ENCODE measurements around the gene ONECUT1.

Gene ONECUT1

GRCh38 chr15:52778457-52778856 is 11.7 kb downstream of the ONECUT1 start:
- no peak for DNase-seq (ENCODE audit: low read depth, low spot score)
- Histone ChIP-seq H3K4me1 (ENCODE audit: insufficient read depth, insufficient read length) (no peaks in the 10 kb centered on the region), H3K27me3 (ENCODE audit: insufficient read depth, insufficient read length) (no peaks in the 10 kb centered on the region)

DNA sequence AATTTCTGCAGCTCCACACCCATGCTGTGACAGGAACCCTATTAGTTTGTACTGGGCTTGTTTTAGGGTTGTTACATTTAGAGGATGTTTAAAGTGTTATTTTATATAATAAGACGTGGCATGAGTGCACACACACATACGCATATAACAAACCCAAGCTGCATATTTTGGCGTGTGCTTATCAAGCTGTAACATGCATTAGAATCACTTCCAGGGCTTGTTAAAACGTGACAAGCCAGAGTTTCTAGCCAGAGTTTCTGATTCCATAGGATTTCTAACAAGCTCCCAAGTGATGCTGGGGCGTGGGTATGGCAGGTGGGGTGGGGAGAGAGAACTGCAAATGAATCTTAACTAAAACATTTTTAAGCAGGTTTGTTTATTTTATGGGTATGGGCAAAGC is 17.4 kb downstream of the ONECUT1 start:
- no peaks in the 10 kb centered on the region for H3K4me1 ChIP-seq (ENCODE audit: insufficient read depth, insufficient read length)
- DNase-seq (ENCODE audit: low read depth, low spot score): no peak
- no peak for TF ChIP-seq ZNF274 (IDR thresholded peaks at IDR 0.05; ENCODE audit: low read depth, low read length)
- TF ChIP-seq YY1 (IDR thresholded peaks at IDR 0.05; ENCODE audit: insufficient read depth, insufficient read length): no peak
- TF ChIP-seq SUZ12 (IDR thresholded peaks at IDR 0.05; ENCODE audit: extremely low read depth, insufficient read depth, insufficient read length): no peak
- H3K36me3 ChIP-seq (ENCODE audit: insufficient read depth, insufficient read length, low read length): peaks cover 8% of the 10 kb centered on the region
- H3K9me3 ChIP-seq (ENCODE audit: insufficient read depth, low read length): no peaks in the 10 kb centered on the region
- no peak overlapping the region for H3K9ac ChIP-seq (ENCODE audit: insufficient read length, low read depth)
- no peak overlapping the region for H3K4me3 ChIP-seq (ENCODE audit: insufficient read length, low read depth)
- H3K27me3 ChIP-seq (ENCODE audit: insufficient read depth, insufficient read length): no peaks in the 10 kb centered on the region

More at GRCh38 chr15:52778457-52778856, 11.7 kb downstream of the ONECUT1 start:
- no peak overlapping the region for H3K9ac ChIP-seq (ENCODE audit: insufficient read length, low read depth)
- H3K4me3 ChIP-seq (ENCODE audit: insufficient read length, low read depth): no peak overlapping the region
- no peak for TF ChIP-seq ZNF274 (IDR thresholded peaks at IDR 0.05; ENCODE audit: low read depth, low read length)
- H3K36me3 ChIP-seq (ENCODE audit: insufficient read depth, insufficient read length, low read length): peaks cover 8% of the 10 kb centered on the region
- H3K9me3 ChIP-seq (ENCODE audit: insufficient read depth, low read length): no peaks in the 10 kb centered on the region

DNA sequence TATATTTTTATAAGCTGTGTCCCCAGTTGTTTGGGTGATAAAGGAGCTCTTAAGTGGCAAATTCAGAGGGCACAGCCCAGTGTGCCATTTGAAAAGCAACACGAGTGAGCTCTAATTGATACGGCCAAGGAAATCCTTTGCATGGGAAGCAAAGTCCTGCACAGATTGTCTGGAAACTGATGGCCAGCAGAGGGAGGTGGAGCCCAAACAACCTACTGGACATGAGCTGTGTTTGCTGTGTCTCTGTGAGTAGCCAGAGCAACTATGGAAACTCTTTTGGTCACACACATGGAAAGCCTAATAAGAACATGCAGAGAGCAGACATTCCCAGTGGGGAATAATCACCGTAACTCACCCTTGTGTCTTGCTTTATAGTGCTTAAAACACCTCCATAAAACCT is 24.4 kb downstream of the ONECUT1 start:
- Histone ChIP-seq H3K27me3 (ENCODE audit: insufficient read depth, insufficient read length) (no peaks in the 10 kb centered on the region), H3K9ac (ENCODE audit: insufficient read length, low read depth) (no peak overlapping the region), H3K4me3 (ENCODE audit: insufficient read length, low read depth) (no peak overlapping the region), H3K4me1 (ENCODE audit: insufficient read depth, insufficient read length) (no peaks in the 10 kb centered on the region), H3K9me3 (ENCODE audit: insufficient read depth, low read length) (no peaks in the 10 kb centered on the region), H3K36me3 (ENCODE audit: insufficient read depth, insufficient read length, low read length) (peaks cover 8% of the 10 kb centered on the region)
- DNase-seq (ENCODE audit: low read depth, low spot score): no peak
- TF ChIP-seq SUZ12 (IDR thresholded peaks at IDR 0.05; ENCODE audit: extremely low read depth, insufficient read depth, insufficient read length): no peak
- TF ChIP-seq YY1 (IDR thresholded peaks at IDR 0.05; ENCODE audit: insufficient read depth, insufficient read length): no peak
- no peak for TF ChIP-seq ZNF274 (IDR thresholded peaks at IDR 0.05; ENCODE audit: low read depth, low read length)

DNA sequence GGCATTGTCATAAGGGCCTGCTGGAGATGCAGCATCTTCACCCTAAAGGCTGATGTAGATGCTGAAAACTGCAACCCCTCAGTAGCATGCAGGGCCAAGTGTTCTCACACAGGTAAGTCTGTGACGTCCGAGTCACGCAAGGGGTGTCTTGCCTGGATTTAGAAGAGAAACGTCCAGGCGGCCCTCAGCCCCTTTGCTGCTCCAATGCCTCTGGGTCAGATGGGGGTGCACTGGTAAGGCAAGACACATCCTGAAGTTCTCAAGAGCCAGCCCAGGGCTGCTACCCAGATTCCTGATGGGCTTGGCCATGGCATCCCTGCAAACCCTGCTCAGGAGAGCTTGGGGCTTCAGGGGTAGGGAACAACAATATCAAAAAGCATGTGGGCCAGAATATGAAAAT is 25.4 kb downstream of the ONECUT1 start:
- DNase-seq (ENCODE audit: low read depth, low spot score): no peak
- TF ChIP-seq SUZ12 (IDR thresholded peaks at IDR 0.05; ENCODE audit: extremely low read depth, insufficient read depth, insufficient read length): no peak
- TF ChIP-seq ZNF274 (IDR thresholded peaks at IDR 0.05; ENCODE audit: low read depth, low read length): no peak
- TF ChIP-seq YY1 (IDR thresholded peaks at IDR 0.05; ENCODE audit: insufficient read depth, insufficient read length): no peak
- Histone ChIP-seq H3K9ac (ENCODE audit: insufficient read length, low read depth) (no peak overlapping the region), H3K36me3 (ENCODE audit: insufficient read depth, insufficient read length, low read length) (peaks cover 8% of the 10 kb centered on the region), H3K9me3 (ENCODE audit: insufficient read depth, low read length) (no peaks in the 10 kb centered on the region), H3K4me3 (ENCODE audit: insufficient read length, low read depth) (no peak overlapping the region), H3K27me3 (ENCODE audit: insufficient read depth, insufficient read length) (no peaks in the 10 kb centered on the region), H3K4me1 (ENCODE audit: insufficient read depth, insufficient read length) (no peaks in the 10 kb centered on the region)

DNA sequence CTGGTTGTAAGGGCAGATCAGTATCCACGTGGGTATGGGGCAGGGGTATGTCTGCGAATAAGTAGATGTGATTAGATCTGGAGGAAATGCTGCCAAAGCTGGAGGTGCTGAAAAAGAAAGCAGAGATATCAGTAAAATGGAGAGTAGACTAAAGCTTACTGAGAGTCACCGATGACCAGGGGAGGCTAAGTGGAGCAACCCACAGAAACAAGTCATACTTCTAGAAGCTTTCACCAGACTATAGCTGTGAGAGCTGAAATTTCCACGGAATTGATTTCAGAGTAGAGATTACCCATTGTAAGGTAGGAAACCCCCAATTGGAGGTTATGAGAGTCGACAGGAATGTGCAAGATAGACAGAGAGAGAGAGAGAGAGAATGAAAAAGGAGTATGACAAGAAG is 27.5 kb downstream of the ONECUT1 start:
- H3K9ac ChIP-seq (ENCODE audit: insufficient read length, low read depth): no peak overlapping the region

GRCh38 chr15:52760562-52760961 is 29.6 kb downstream of the ONECUT1 start:
- H3K36me3 ChIP-seq (ENCODE audit: insufficient read depth, insufficient read length, low read length): peaks cover 34% of the 10 kb centered on the region
- no peak overlapping the region for H3K4me3 ChIP-seq (ENCODE audit: insufficient read length, low read depth)
- DNase-seq (ENCODE audit: low read depth, low spot score): no peak
- no peaks in the 10 kb centered on the region for H3K9me3 ChIP-seq (ENCODE audit: insufficient read depth, low read length)
- TF ChIP-seq SUZ12 (IDR thresholded peaks at IDR 0.05; ENCODE audit: extremely low read depth, insufficient read depth, insufficient read length) (no peak), ZNF274 (IDR thresholded peaks at IDR 0.05; ENCODE audit: low read depth, low read length) (no peak), YY1 (IDR thresholded peaks at IDR 0.05; ENCODE audit: insufficient read depth, insufficient read length) (no peak)
- H3K4me1 ChIP-seq (ENCODE audit: insufficient read depth, insufficient read length): no peaks in the 10 kb centered on the region
- H3K9ac ChIP-seq (ENCODE audit: insufficient read length, low read depth): no peak overlapping the region
- H3K27me3 ChIP-seq (ENCODE audit: insufficient read depth, insufficient read length): no peaks in the 10 kb centered on the region

More for the DNA sequence above, 27.5 kb downstream of the ONECUT1 start:
- H3K4me1 ChIP-seq (ENCODE audit: insufficient read depth, insufficient read length): no peaks in the 10 kb centered on the region
- no peak overlapping the region for H3K4me3 ChIP-seq (ENCODE audit: insufficient read length, low read depth)
- no peak for DNase-seq (ENCODE audit: low read depth, low spot score)
- H3K36me3 ChIP-seq (ENCODE audit: insufficient read depth, insufficient read length, low read length): peaks cover 17% of the 10 kb centered on the region
- H3K9me3 ChIP-seq (ENCODE audit: insufficient read depth, low read length): no peaks in the 10 kb centered on the region
- H3K27me3 ChIP-seq (ENCODE audit: insufficient read depth, insufficient read length): no peaks in the 10 kb centered on the region
- TF ChIP-seq ZNF274 (IDR thresholded peaks at IDR 0.05; ENCODE audit: low read depth, low read length) (no peak), YY1 (IDR thresholded peaks at IDR 0.05; ENCODE audit: insufficient read depth, insufficient read length) (no peak), SUZ12 (IDR thresholded peaks at IDR 0.05; ENCODE audit: extremely low read depth, insufficient read depth, insufficient read length) (no peak)

DNA sequence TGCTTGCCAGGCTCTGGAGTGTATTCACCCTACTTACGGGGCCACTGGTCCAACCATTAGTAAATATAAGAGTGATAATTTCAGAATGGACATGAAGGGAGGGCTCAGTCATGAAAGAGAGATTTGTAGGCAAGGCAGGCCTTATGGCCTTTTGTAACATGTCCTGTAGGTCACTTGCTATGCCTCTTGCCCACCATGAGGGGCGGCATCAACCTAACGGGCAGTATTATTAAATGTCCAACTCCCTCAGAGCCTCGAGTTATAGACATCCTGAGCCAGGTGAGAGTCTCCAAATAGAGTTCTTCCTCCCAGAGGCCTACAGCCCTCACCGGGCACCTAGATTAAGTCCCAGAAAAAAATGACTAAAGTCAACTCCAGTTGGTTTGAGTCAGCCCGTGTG is 30.2 kb downstream of the ONECUT1 start:
- TF ChIP-seq ZNF274 (IDR thresholded peaks at IDR 0.05; ENCODE audit: low read depth, low read length) (no peak), SUZ12 (IDR thresholded peaks at IDR 0.05; ENCODE audit: extremely low read depth, insufficient read depth, insufficient read length) (no peak), YY1 (IDR thresholded peaks at IDR 0.05; ENCODE audit: insufficient read depth, insufficient read length) (no peak)
- no peaks in the 10 kb centered on the region for H3K9me3 ChIP-seq (ENCODE audit: insufficient read depth, low read length)
- no peaks in the 10 kb centered on the region for H3K4me1 ChIP-seq (ENCODE audit: insufficient read depth, insufficient read length)
- H3K27me3 ChIP-seq (ENCODE audit: insufficient read depth, insufficient read length): no peaks in the 10 kb centered on the region
- no peak for DNase-seq (ENCODE audit: low read depth, low spot score)
- H3K36me3 ChIP-seq (ENCODE audit: insufficient read depth, insufficient read length, low read length): peaks cover 38% of the 10 kb centered on the region
- no peak overlapping the region for H3K4me3 ChIP-seq (ENCODE audit: insufficient read length, low read depth)
- no peak overlapping the region for H3K9ac ChIP-seq (ENCODE audit: insufficient read length, low read depth)

GRCh38 chr15:52757496-52757895 is 32.6 kb downstream of the ONECUT1 start:
- no peak overlapping the region for H3K4me3 ChIP-seq (ENCODE audit: insufficient read length, low read depth)
- no peak for DNase-seq (ENCODE audit: low read depth, low spot score)
- H3K4me1 ChIP-seq (ENCODE audit: insufficient read depth, insufficient read length): no peaks in the 10 kb centered on the region
- no peaks in the 10 kb centered on the region for H3K9me3 ChIP-seq (ENCODE audit: insufficient read depth, low read length)
- no peak overlapping the region for H3K9ac ChIP-seq (ENCODE audit: insufficient read length, low read depth)
- H3K27me3 ChIP-seq (ENCODE audit: insufficient read depth, insufficient read length): no peaks in the 10 kb centered on the region
- peaks cover 37% of the 10 kb centered on the region for H3K36me3 ChIP-seq (ENCODE audit: insufficient read depth, insufficient read length, low read length)
- TF ChIP-seq SUZ12 (IDR thresholded peaks at IDR 0.05; ENCODE audit: extremely low read depth, insufficient read depth, insufficient read length) (no peak), ZNF274 (IDR thresholded peaks at IDR 0.05; ENCODE audit: low read depth, low read length) (no peak), YY1 (IDR thresholded peaks at IDR 0.05; ENCODE audit: insufficient read depth, insufficient read length) (no peak)
